Mesendoderm (in vitro differentiated cells): ENCODE results near the gene BOLA1.
"Not testable (repeated sequence)": the region's sequence is repeated elsewhere in the genome, so short reads cannot be mapped to it uniquely, and the experiment has no call there.

Source experiments
- DNase-seq: peaks from one replicate; pipeline ENCODE4 v3.0.0; 2013
- H2AK5ac ChIP-seq: 2 replicates; pipeline ENCODE4 v1.6.1; 2013; ENCODE audit warnings: low read length, inconsistent platforms
- H2BK120ac ChIP-seq: 2 replicates; pipeline ENCODE4 v1.6.1; 2013; ENCODE audit warnings: low read depth, mild to moderate bottlenecking, low read length, moderate library complexity, mixed read lengths
- H2BK15ac ChIP-seq: replicated peaks from 2 replicates; pipeline ENCODE4 v1.6.1; 2013; ENCODE audit warnings: low read depth, mild to moderate bottlenecking, moderate library complexity
- H2BK5ac ChIP-seq: 2 replicates; pipeline ENCODE4 v1.6.1; 2013; ENCODE audit warnings: low read length, inconsistent platforms
- H3K18ac ChIP-seq: 2 replicates; pipeline ENCODE4 v1.6.1; 2013; ENCODE audit warnings: mild to moderate bottlenecking, low read length, mixed read lengths
- H3K23ac ChIP-seq: one replicate; pipeline ENCODE4 v1.6.1; 2013; ENCODE audit warnings: low read length
- H3K27ac ChIP-seq: 2 replicates; pipeline ENCODE4 v1.5.1; 2013; ENCODE audit warnings: low read depth, mild to moderate bottlenecking, inconsistent platforms, low read length, moderate library complexity
- H3K27me3 ChIP-seq: 2 replicates; pipeline ENCODE4 v1.6.1; 2013; ENCODE audit warnings: low read length, control low read depth, mild to moderate bottlenecking, inconsistent platforms; ENCODE audit not compliant: insufficient read depth, poor library complexity
- H3K36me3 ChIP-seq: 2 replicates; pipeline ENCODE4 v1.6.1; 2013; ENCODE audit warnings: low read length, inconsistent platforms; ENCODE audit not compliant: control insufficient read depth, insufficient read depth
- H3K4ac ChIP-seq: one replicate; pipeline ENCODE4 v1.6.1; 2013; ENCODE audit warnings: low read depth, mild to moderate bottlenecking, low read length, moderate library complexity
- H3K4me1 ChIP-seq: 2 replicates; pipeline ENCODE4 v1.6.1; 2013; ENCODE audit warnings: low read depth, low read length, inconsistent platforms; ENCODE audit not compliant: control insufficient read depth
- H3K4me2 ChIP-seq: 2 replicates; pipeline ENCODE4 v1.6.1; 2013; ENCODE audit warnings: low read length
- H3K4me3 ChIP-seq: 2 replicates; pipeline ENCODE4 v1.5.1; 2013; ENCODE audit warnings: mild to moderate bottlenecking, low read length
- H3K56ac ChIP-seq: one replicate; pipeline ENCODE4 v1.6.1; 2013; ENCODE audit warnings: low read length
- H3K79me1 ChIP-seq: 2 replicates; pipeline ENCODE4 v1.6.1; 2013; ENCODE audit warnings: low read length, inconsistent platforms
- H3K79me2 ChIP-seq: 2 replicates; pipeline ENCODE4 v1.6.1; 2013; ENCODE audit warnings: mild to moderate bottlenecking, low read length; ENCODE audit not compliant: control insufficient read depth, insufficient read depth
- H3K9ac ChIP-seq: 2 replicates; pipeline ENCODE4 v1.6.1; 2013; ENCODE audit warnings: low read length, inconsistent platforms
- H4K5ac ChIP-seq: one replicate; pipeline ENCODE4 v1.6.1; 2013; ENCODE audit warnings: low read length
- H4K8ac ChIP-seq: one replicate; pipeline ENCODE4 v1.6.1; 2013; ENCODE audit warnings: low read depth, mild to moderate bottlenecking, control low read depth, low read length, moderate library complexity
- WGBS: extraction: QIAGEN DNeasy Blood & Tissue Kit; methylation state at CpG from one replicate; pipeline ENCODE4 v1.1.7; 2013; ENCODE audit warnings: low lambda C conversion rate, missing lambda C conversion rate; ENCODE audit not compliant: insufficient coverage; ENCODE audit errors: extremely low coverage; 5-methylcytosine and 5-hydroxymethylcytosine counted together

BOLA1 gene

DNA sequence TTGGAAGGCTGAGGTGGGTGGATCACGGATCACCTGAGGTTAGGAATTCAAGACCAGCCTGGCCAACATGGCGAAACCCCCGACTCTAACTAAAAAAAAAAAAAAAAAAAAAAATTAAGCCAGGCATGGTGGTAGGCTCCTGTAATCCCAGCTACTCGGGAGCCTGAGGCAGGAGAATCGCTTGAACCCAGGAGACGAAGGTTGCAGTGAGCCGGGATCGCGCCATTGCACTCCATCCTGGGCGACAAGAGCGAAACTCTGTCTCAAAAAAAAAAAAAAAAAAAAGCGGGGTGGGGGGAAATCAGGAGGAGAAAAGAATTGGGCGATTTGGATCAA is 39.3 kb downstream of the BOLA1 start:
- H3K56ac ChIP-seq, result peak overlapping the region; percentile 92
- not testable (repeated sequence) for H2BK15ac ChIP-seq, H2AK5ac ChIP-seq, H3K79me1 ChIP-seq, H4K5ac ChIP-seq, H3K4me1 ChIP-seq, H3K36me3 ChIP-seq, H4K8ac ChIP-seq, H2BK5ac ChIP-seq, H3K18ac ChIP-seq, H3K27me3 ChIP-seq, H3K4me3 ChIP-seq, H2BK120ac ChIP-seq, H3K23ac ChIP-seq, H3K79me2 ChIP-seq, H3K4ac ChIP-seq, DNase-seq
- WGBS, result no CpG with 5 or more reads among the region's 13 CpGs
- peak overlapping the region; percentile 77 for H3K27ac ChIP-seq
- peak overlapping the region; percentile 75 for H3K4me2 ChIP-seq
- H3K9ac ChIP-seq, result peak overlapping the region; percentile 73

- no peak for DNase-seq
- Histone ChIP-seq H3K18ac (no peak overlapping the region), H3K23ac (no peak overlapping the region), H2AK5ac (no peak overlapping the region), H3K27ac (no peak overlapping the region), H3K56ac (peak overlapping the region; percentile 2), H4K5ac (no peak overlapping the region), H4K8ac (no peak overlapping the region), H2BK15ac (no peak overlapping the region), H3K4me2 (no peak overlapping the region), H3K4ac (no peak overlapping the region), H3K4me3 (no peak overlapping the region), H3K36me3 (peaks cover 5% of the 10 kb centered on the region), H3K9ac (no peak overlapping the region), H2BK5ac (no peak overlapping the region), H2BK120ac (no peak overlapping the region), H3K27me3 (no peaks in the 10 kb centered on the region), H3K4me1 (peaks cover 2% of the 10 kb centered on the region), H3K79me1 (no peaks in the 10 kb centered on the region), H3K79me2 (no peaks in the 10 kb centered on the region)
- no CpG with 5 or more reads among the region's 3 CpGs for WGBS
Measured at GRCh38 chr1:149940427-149940826, 41.1 kb downstream of the BOLA1 start.

DNA sequence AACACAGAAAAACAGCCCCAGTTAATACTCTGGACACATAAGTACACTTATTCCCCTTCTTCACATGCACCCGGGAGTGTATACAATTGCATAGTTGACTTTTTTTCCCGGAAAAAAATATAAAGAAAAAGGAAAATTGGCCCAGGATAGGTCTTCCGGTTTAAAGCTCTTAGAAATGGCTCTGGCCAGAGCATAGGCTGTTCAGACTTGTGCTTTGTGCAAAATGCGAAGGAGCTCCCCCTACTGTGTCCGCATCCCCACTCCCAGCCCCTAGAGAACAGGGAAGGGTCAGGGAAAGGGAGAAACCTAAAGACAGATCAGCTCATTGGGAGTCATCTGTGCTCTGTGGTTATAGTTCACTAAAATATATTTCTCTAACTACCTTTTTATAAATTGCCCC is 42.8 kb downstream of the BOLA1 start:
- Histone ChIP-seq H3K4me3 (no peak overlapping the region), H3K27me3 (no peaks in the 10 kb centered on the region), H3K4me2 (no peak overlapping the region), H2BK120ac (no peak overlapping the region), H3K23ac (no peak overlapping the region), H4K5ac (no peak overlapping the region), H3K27ac (no peak overlapping the region), H3K56ac (peak overlapping the region; percentile 10), H3K4me1 (peaks cover 2% of the 10 kb centered on the region), H3K9ac (no peak overlapping the region), H4K8ac (no peak overlapping the region), H3K36me3 (peaks cover 5% of the 10 kb centered on the region), H2BK5ac (no peak overlapping the region), H3K79me1 (no peaks in the 10 kb centered on the region), H3K4ac (no peak overlapping the region), H3K18ac (no peak overlapping the region), H3K79me2 (no peaks in the 10 kb centered on the region), H2AK5ac (no peak overlapping the region), H2BK15ac (no peak overlapping the region)
- DNase-seq, result peak; percentile 81
- no CpG with 5 or more reads among the region's 5 CpGs for WGBS

- H2BK120ac ChIP-seq, result no peak overlapping the region
- H2AK5ac ChIP-seq, result no peak overlapping the region
- no peak overlapping the region for H3K4me3 ChIP-seq
- no peak overlapping the region for H3K9ac ChIP-seq
- no peaks in the 10 kb centered on the region for H3K27me3 ChIP-seq
- no peak overlapping the region for H3K56ac ChIP-seq
- no peak overlapping the region for H2BK5ac ChIP-seq
- no peaks in the 10 kb centered on the region for H3K79me1 ChIP-seq
- DNase-seq, result no peak
- WGBS, result no CpG with 5 or more reads among the region's 3 CpGs
- peaks cover 2% of the 10 kb centered on the region for H3K4me1 ChIP-seq
- H4K5ac ChIP-seq, result no peak overlapping the region
- no peak overlapping the region for H3K23ac ChIP-seq
- H3K27ac ChIP-seq, result no peak overlapping the region
- H3K4ac ChIP-seq, result no peak overlapping the region
- H3K36me3 ChIP-seq, result peaks cover 5% of the 10 kb centered on the region
- H3K18ac ChIP-seq, result no peak overlapping the region
- no peak overlapping the region for H2BK15ac ChIP-seq
- H3K79me2 ChIP-seq, result no peaks in the 10 kb centered on the region
- H3K4me2 ChIP-seq, result no peak overlapping the region
- H4K8ac ChIP-seq, result no peak overlapping the region
Measured at GRCh38 chr1:149942885-149943284, 43.5 kb downstream of the BOLA1 start.

GRCh38 chr1:149945206-149945605 is 45.8 kb downstream of the BOLA1 start:
- no CpG with 5 or more reads among the region's 4 CpGs for WGBS
- H4K5ac ChIP-seq, result no peak overlapping the region
- H2BK5ac ChIP-seq, result no peak overlapping the region
- H4K8ac ChIP-seq, result no peak overlapping the region
- no peak overlapping the region for H3K4me2 ChIP-seq
- no peak overlapping the region for H3K18ac ChIP-seq
- no peak overlapping the region for H3K56ac ChIP-seq
- H3K79me2 ChIP-seq, result no peaks in the 10 kb centered on the region
- no peaks in the 10 kb centered on the region for H3K4me1 ChIP-seq
- H3K4me3 ChIP-seq, result no peak overlapping the region
- H3K27ac ChIP-seq, result no peak overlapping the region
- no peak overlapping the region for H2BK120ac ChIP-seq
- H3K9ac ChIP-seq, result no peak overlapping the region
- H2BK15ac ChIP-seq, result no peak overlapping the region
- no peak for DNase-seq
- no peak overlapping the region for H3K23ac ChIP-seq
- no peaks in the 10 kb centered on the region for H3K27me3 ChIP-seq
- H3K4ac ChIP-seq, result no peak overlapping the region
- peaks cover 5% of the 10 kb centered on the region for H3K36me3 ChIP-seq
- no peak overlapping the region for H2AK5ac ChIP-seq
- H3K79me1 ChIP-seq, result no peaks in the 10 kb centered on the region

- Histone ChIP-seq H3K27me3 (no peaks in the 10 kb centered on the region), H3K4me2 (no peak overlapping the region), H3K4ac (no peak overlapping the region), H2BK120ac (no peak overlapping the region), H2AK5ac (no peak overlapping the region), H3K56ac (no peak overlapping the region), H3K4me1 (no peaks in the 10 kb centered on the region), H3K27ac (no peak overlapping the region), H3K4me3 (no peak overlapping the region), H4K5ac (no peak overlapping the region), H3K23ac (no peak overlapping the region), H3K79me1 (no peaks in the 10 kb centered on the region), H3K36me3 (peaks cover 2% of the 10 kb centered on the region), H4K8ac (no peak overlapping the region), H3K79me2 (no peaks in the 10 kb centered on the region), H2BK5ac (no peak overlapping the region), H3K18ac (no peak overlapping the region), H3K9ac (no peak overlapping the region), H2BK15ac (no peak overlapping the region)
- DNase-seq, result no peak
- no CpG with 5 or more reads among the region's 6 CpGs for WGBS
Measured at GRCh38 chr1:149949911-149950310, 50.5 kb downstream of the BOLA1 start.
